HFF-Myc (cell line): ENCODE measurements around the gene CCSER1.
"Not testable (repeated sequence)": the region's sequence is repeated elsewhere in the genome, so short reads cannot be mapped to it uniquely, and the experiment has no call there.

Experiments used
- DNase-seq: peaks from one replicate; pipeline ENCODE4 v3.0.0-alpha.2; 2011; ENCODE audit warnings: low read depth; ENCODE audit errors: extremely low read depth
- H3K4me3 ChIP-seq: replicated peaks from 2 replicates; pipeline ENCODE4 v1.5.1; 2011; ENCODE audit warnings: low read depth, mild to moderate bottlenecking, control low read depth, low read length
- CTCF ChIP-seq: IDR thresholded peaks from 2 replicates; pipeline ENCODE4 v1.5.1; 2012; ENCODE audit warnings: mild to moderate bottlenecking, low read depth, low read length, control low read depth; ENCODE audit errors: missing control alignments

The CCSER1 gene

DNA sequence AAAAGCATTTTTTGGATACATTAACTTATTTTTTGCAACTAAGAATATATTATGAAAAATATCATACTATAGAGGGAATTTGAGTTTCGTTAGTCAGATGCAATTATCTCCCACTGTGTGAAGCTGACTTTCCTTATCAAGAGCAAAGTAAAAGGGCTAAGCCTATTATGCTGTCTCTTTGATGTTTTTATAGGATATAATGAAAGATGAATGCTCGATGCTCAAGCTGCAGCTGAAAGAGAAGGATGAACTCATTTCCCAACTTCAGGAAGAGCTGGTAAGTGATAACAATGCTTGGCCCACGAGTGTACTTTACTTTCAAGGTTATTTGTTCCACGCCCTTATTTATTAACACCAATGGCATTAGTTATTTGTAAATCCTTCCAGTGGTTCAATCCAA, 688.4 kb downstream of the CCSER1 start:
- H3K4me3 ChIP-seq = no peak overlapping the region
- TF ChIP-seq CTCF = no peak
- no peak for DNase-seq

DNA sequence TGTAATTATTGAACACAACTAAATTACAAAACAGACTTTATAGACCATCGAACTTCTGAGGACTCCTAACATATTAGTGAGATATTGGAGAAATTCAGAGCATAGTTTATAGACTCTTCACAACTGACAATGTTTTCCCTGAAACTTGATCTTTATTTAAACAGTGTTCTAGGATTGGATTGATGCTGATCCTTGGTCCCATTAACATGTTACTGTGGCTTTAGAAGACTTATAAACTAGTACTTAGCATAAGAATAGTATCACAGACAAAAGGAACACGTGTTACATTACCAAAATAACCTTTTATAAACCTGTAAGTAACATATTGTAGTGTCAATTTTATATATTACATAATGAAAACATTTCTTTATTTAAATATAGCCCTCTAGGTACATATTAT, 689.6 kb downstream of the CCSER1 start:
- DNase-seq = no peak
- TF ChIP-seq CTCF = no peak
- H3K4me3 ChIP-seq = no peak overlapping the region

DNA sequence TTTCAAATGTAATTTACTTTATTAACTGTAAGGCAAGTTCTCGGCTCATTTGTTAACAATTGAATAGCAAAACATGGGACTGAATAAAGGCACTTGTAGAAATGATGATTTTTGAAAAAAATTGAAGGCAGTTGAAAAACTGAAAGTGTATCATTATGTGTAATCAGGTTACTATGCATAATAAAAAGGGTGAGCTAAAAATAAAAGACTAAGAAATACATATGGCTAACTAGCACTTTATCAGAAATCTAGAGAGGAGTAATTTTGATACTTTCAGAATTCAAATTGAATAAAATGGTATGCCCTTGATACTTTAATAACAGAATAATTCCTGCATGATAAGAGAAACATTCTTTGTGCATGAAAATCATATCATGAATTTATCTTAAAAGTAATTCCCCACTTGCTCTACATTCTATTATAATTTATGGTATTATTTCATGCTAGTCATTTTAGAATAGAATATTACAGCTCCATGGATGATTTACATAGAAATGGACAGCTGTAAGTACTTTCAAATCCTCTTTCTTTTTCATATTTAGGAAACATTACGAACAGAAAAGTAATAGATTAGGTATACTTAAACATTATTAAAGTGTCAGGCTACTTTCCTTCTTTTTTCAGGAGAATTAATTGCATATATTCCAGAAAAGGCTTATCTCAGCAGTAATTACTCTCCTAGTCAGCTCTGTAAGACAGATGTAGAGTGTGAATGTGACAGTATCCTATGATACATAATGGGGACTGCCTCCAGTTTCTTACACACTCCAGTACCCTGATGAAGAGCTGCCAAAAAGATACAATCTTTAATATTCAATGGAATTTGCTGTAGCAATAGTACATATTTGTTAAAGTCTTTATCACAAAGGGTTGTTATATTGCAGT, 697.3 kb downstream of the CCSER1 start:
- no peak for DNase-seq
- no peak for TF ChIP-seq CTCF
- H3K4me3 ChIP-seq = no peak overlapping the region

- TF ChIP-seq CTCF = no peak
- H3K4me3 ChIP-seq = no peak overlapping the region
- DNase-seq = no peak
Observed at GRCh38 chr4:90825849-90826248, 698.7 kb downstream of the CCSER1 start.

- no peak for DNase-seq
- H3K4me3 ChIP-seq = no peak overlapping the region
- TF ChIP-seq CTCF = no peak
Observed at GRCh38 chr4:90833706-90834105, 706.5 kb downstream of the CCSER1 start.

- TF ChIP-seq CTCF = no peak
- DNase-seq = no peak
- H3K4me3 ChIP-seq = no peak overlapping the region
Observed at GRCh38 chr4:90837241-90837640, 710.0 kb downstream of the CCSER1 start.

GRCh38 chr4:90838859-90839258, 711.7 kb downstream of the CCSER1 start:
- DNase-seq = not testable (repeated sequence)

More at GRCh38 chr4:90838859-90839258, 711.7 kb downstream of the CCSER1 start:
- H3K4me3 ChIP-seq = not testable (repeated sequence)
